SU-DHL-6 (cell line): ENCODE results near the gene SIM2.

Experiments used
- EZH2phosphoT487 ChIP-seq: fragments of 200-600 bp; sonication (generic), shearing (Covaris generic); conservative IDR thresholded peaks from 2 replicates; pipeline ENCODE4 v1.6.1; 2018; ENCODE audit warnings: mild to moderate bottlenecking, antibody characterized with exemption, low read length, moderate library complexity, mixed read lengths
- TF ChIP-seq, protein P1 (sequence below): fragments of 200-600 bp; sonication (generic); IDR thresholded peaks from one replicate; pipeline ENCODE4 v1.5.1; 2017; ENCODE audit warnings: antibody characterized with exemption, mild to moderate bottlenecking, low read length, moderate library complexity; ENCODE audit not compliant: insufficient read depth, poor library complexity, severe bottlenecking

DNA sequence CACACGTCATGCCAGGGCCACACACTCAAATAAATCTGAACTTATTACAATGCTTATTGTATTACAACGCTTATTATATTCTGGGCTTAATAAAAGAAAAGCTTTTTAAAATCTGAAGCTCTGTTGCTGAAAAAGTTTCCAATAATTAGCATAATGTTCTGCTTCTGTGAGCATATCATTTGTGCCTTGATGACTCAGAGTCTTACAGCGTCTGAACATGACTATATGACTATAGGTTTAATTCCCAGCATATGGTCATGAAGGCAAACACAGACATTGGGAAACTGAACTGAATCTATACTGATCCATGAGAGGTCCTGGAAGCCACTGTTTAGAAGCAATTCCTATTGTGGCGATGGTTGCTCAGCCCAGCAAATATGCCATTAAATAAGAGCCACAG lies 66.3 kb downstream of the SIM2 start:
- TF ChIP-seq, protein P1, sequence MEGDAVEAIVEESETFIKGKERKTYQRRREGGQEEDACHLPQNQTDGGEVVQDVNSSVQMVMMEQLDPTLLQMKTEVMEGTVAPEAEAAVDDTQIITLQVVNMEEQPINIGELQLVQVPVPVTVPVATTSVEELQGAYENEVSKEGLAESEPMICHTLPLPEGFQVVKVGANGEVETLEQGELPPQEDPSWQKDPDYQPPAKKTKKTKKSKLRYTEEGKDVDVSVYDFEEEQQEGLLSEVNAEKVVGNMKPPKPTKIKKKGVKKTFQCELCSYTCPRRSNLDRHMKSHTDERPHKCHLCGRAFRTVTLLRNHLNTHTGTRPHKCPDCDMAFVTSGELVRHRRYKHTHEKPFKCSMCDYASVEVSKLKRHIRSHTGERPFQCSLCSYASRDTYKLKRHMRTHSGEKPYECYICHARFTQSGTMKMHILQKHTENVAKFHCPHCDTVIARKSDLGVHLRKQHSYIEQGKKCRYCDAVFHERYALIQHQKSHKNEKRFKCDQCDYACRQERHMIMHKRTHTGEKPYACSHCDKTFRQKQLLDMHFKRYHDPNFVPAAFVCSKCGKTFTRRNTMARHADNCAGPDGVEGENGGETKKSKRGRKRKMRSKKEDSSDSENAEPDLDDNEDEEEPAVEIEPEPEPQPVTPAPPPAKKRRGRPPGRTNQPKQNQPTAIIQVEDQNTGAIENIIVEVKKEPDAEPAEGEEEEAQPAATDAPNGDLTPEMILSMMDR = no peak
- no peak for TF ChIP-seq EZH2phosphoT487
